ENCODE measurements around the gene OTUD6A.

Gene OTUD6A

GRCh38 chrX:70062076-70062475 is at the start of gene OTUD6A:
Gene OTUD6A (plus strand): TSS chrX:70062457. CDS start chrX:70062525, 68 bp downstream.
- Mint-ChIP-seq H3K9me3 (peaks cover 1 to 3% of the 10 kb centered on the region in 2 donors), H3K4me1 (no peaks in the 10 kb centered on the region), H3K4me3 (no peak within 1 kb of the TSS), H3K27me3 (peaks cover 20 to 37% of the 10 kb centered on the region in 2 donors), H3K27ac (no peak within 1 kb of the TSS), H3K36me3 (peaks cover 0 to 3% of the 10 kb centered on the region in 2 donors)
- DNase-seq (no peak), ATAC-seq (replicated peaks) (no peak)

- no peak for ATAC-seq (replicated peaks)
- Mint-ChIP-seq H3K27ac (no peak overlapping the region), H3K27me3 (peaks cover 0 to 35% of the 10 kb centered on the region in 2 donors), H3K4me3 (no peak overlapping the region), H3K9me3 (peaks cover 0 to 3% of the 10 kb centered on the region in 2 donors), H3K4me1 (no peaks in the 10 kb centered on the region), H3K36me3 (no peaks in the 10 kb centered on the region)
- no peak for DNase-seq
Measured at GRCh38 chrX:70012756-70013155, 49.5 kb upstream of the OTUD6A start.

GRCh38 chrX:70013466-70014381 is 48.5 kb upstream of the OTUD6A start:
- Mint-ChIP-seq H3K9me3 (peaks cover 3 to 6% of the 10 kb centered on the region in 2 donors), H3K4me3 (no peak overlapping the region), H3K27me3 (peaks cover 0 to 35% of the 10 kb centered on the region in 2 donors), H3K36me3 (no peaks in the 10 kb centered on the region), H3K4me1 (no peaks in the 10 kb centered on the region), H3K27ac (no peak overlapping the region)
- ATAC-seq (replicated peaks) = no peak
- no peak for DNase-seq

GRCh38 chrX:70016513-70016912 is 45.7 kb upstream of the OTUD6A start:
- Mint-ChIP-seq H3K9me3 (peaks cover 3 to 6% of the 10 kb centered on the region in 2 donors), H3K4me1 (no peaks in the 10 kb centered on the region), H3K27ac (no peak overlapping the region), H3K4me3 (no peak overlapping the region), H3K36me3 (no peaks in the 10 kb centered on the region), H3K27me3 (peaks cover 0 to 30% of the 10 kb centered on the region in 2 donors)
- ATAC-seq (replicated peaks) (no peak), DNase-seq (no peak)

- no peak for ATAC-seq (replicated peaks)
- Mint-ChIP-seq H3K4me3 (no peak overlapping the region), H3K9me3 (peaks cover 3 to 4% of the 10 kb centered on the region in 2 donors), H3K4me1 (no peaks in the 10 kb centered on the region), H3K27me3 (peaks cover 14 to 19% of the 10 kb centered on the region in 2 donors), H3K36me3 (no peaks in the 10 kb centered on the region), H3K27ac (no peak overlapping the region)
- no peak for DNase-seq
Measured at GRCh38 chrX:70022616-70023015, 39.6 kb upstream of the OTUD6A start.

- Mint-ChIP-seq H3K9me3 (no peaks in the 10 kb centered on the region), H3K27ac (no peak overlapping the region), H3K4me1 (no peaks in the 10 kb centered on the region), H3K36me3 (no peaks in the 10 kb centered on the region), H3K27me3 (peaks cover 23 to 34% of the 10 kb centered on the region in 2 donors), H3K4me3 (no peak overlapping the region)
- ATAC-seq (replicated peaks) (no peak), DNase-seq (no peak)
Measured at GRCh38 chrX:70025464-70025863, 36.8 kb upstream of the OTUD6A start.

GRCh38 chrX:70026112-70026850 is 36.0 kb upstream of the OTUD6A start:
- DNase-seq (no peak), ATAC-seq (replicated peaks) (no peak)
- Mint-ChIP-seq H3K27me3 (peaks cover 24 to 41% of the 10 kb centered on the region in 2 donors), H3K27ac (no peak overlapping the region), H3K36me3 (no peaks in the 10 kb centered on the region), H3K4me1 (no peaks in the 10 kb centered on the region), H3K4me3 (no peak overlapping the region), H3K9me3 (no peaks in the 10 kb centered on the region)

- Mint-ChIP-seq H3K27ac (no peak overlapping the region), H3K9me3 (no peaks in the 10 kb centered on the region), H3K4me1 (no peaks in the 10 kb centered on the region), H3K4me3 (no peak overlapping the region), H3K27me3 (peaks cover 24 to 47% of the 10 kb centered on the region in 2 donors), H3K36me3 (no peaks in the 10 kb centered on the region)
- no peak for ATAC-seq (replicated peaks)
- DNase-seq = no peak
Measured at GRCh38 chrX:70026851-70027200, 35.4 kb upstream of the OTUD6A start.

- Mint-ChIP-seq H3K4me3 (no peak overlapping the region), H3K9me3 (no peaks in the 10 kb centered on the region), H3K27me3 (peaks cover 24 to 52% of the 10 kb centered on the region in 2 donors), H3K4me1 (peaks cover 4 to 8% of the 10 kb centered on the region in 2 donors), H3K36me3 (no peaks in the 10 kb centered on the region), H3K27ac (no peak overlapping the region)
- no peak for DNase-seq
- no peak for ATAC-seq (replicated peaks)
Measured at GRCh38 chrX:70029863-70030262, 32.4 kb upstream of the OTUD6A start.

- ATAC-seq (replicated peaks) (peak; percentile 60 to 72), DNase-seq (peak; percentile 23)
- Mint-ChIP-seq H3K9me3 (no peaks in the 10 kb centered on the region), H3K27me3 (peaks cover 24 to 52% of the 10 kb centered on the region in 2 donors), H3K36me3 (no peaks in the 10 kb centered on the region), H3K4me3 (no peak overlapping the region), H3K27ac (no peak overlapping the region), H3K4me1 (peaks cover 4 to 8% of the 10 kb centered on the region in 2 donors)
Measured at GRCh38 chrX:70030301-70030767, 31.9 kb upstream of the OTUD6A start.

GRCh38 chrX:70032792-70033191 is 29.5 kb upstream of the OTUD6A start:
- no peaks in the 10 kb centered on the region for H3K36me3 Mint-ChIP-seq
- DNase-seq (no peak), ATAC-seq (replicated peaks) (no peak)
- peaks cover 4 to 8% of the 10 kb centered on the region in 2 donors for H3K4me1 Mint-ChIP-seq
- no peaks in the 10 kb centered on the region for H3K9me3 Mint-ChIP-seq
- no peak overlapping the region for H3K27ac Mint-ChIP-seq
- no peak overlapping the region for H3K4me3 Mint-ChIP-seq
- peaks cover 10 to 34% of the 10 kb centered on the region in 2 donors for H3K27me3 Mint-ChIP-seq

- no peak for DNase-seq
- H3K9me3 Mint-ChIP-seq = no peaks in the 10 kb centered on the region
- H3K27me3 Mint-ChIP-seq = peaks cover 10 to 33% of the 10 kb centered on the region in 2 donors
- peak; percentile 38 to 49 for ATAC-seq (replicated peaks)
- H3K4me3 Mint-ChIP-seq = no peak overlapping the region
- H3K4me1 Mint-ChIP-seq = peaks cover 4 to 8% of the 10 kb centered on the region in 2 donors
- H3K36me3 Mint-ChIP-seq = no peaks in the 10 kb centered on the region
- no peak overlapping the region for H3K27ac Mint-ChIP-seq
Measured at GRCh38 chrX:70033348-70034051, 28.8 kb upstream of the OTUD6A start.

GRCh38 chrX:70034646-70035045 is 27.6 kb upstream of the OTUD6A start:
- Mint-ChIP-seq H3K4me3 (no peak overlapping the region), H3K9me3 (no peaks in the 10 kb centered on the region), H3K4me1 (peaks cover 4 to 8% of the 10 kb centered on the region in 2 donors), H3K27me3 (peaks cover 10 to 31% of the 10 kb centered on the region in 2 donors), H3K36me3 (no peaks in the 10 kb centered on the region), H3K27ac (no peak overlapping the region)
- no peak for DNase-seq
- ATAC-seq (replicated peaks) = no peak

- Mint-ChIP-seq H3K36me3 (no peaks in the 10 kb centered on the region), H3K9me3 (no peaks in the 10 kb centered on the region), H3K4me3 (no peak overlapping the region), H3K4me1 (peaks cover 2 to 8% of the 10 kb centered on the region in 2 donors), H3K27ac (no peak overlapping the region), H3K27me3 (peaks cover 0 to 17% of the 10 kb centered on the region in 2 donors)
- no peak for ATAC-seq (replicated peaks)
- no peak for DNase-seq
Measured at GRCh38 chrX:70038515-70038914, 23.7 kb upstream of the OTUD6A start.
